Measurements from ENCODE around the gene MFAP4. TPM values are rescaled to one million over a fixed set of nuclear protein-coding genes. Genes with fewer than 3 reads are reported as not detected.

The MFAP4 gene
- total RNA-seq, 4 donors from 2014 or later = 79.0 to 170 (median 111) TPM

GRCh38 chr17:19338031-19338990, 48.7 kb downstream of the MFAP4 start:
- DNase-seq (ENCODE audit: low spot score) (no peak), ATAC-seq (ENCODE audit: low FRiP score) (no peak)
- no peak for TF ChIP-seq CTCF (IDR thresholded peaks at IDR 0.05)

- no peak for ATAC-seq (ENCODE audit: low FRiP score)
- TF ChIP-seq CTCF (IDR thresholded peaks at IDR 0.05) = no peak
- no peak for DNase-seq (ENCODE audit: low spot score)
Observed at GRCh38 chr17:19337712-19338023, 49.3 kb downstream of the MFAP4 start.

GRCh38 chr17:19336938-19337711, 49.9 kb downstream of the MFAP4 start:
- peak; percentile 20 for ATAC-seq (ENCODE audit: low FRiP score)
- no peak for DNase-seq (ENCODE audit: low spot score)
- TF ChIP-seq CTCF (IDR thresholded peaks at IDR 0.05) = peak in 1 of 3 donors; percentile 28

- no peak for TF ChIP-seq CTCF (IDR thresholded peaks at IDR 0.05)
- no peak for ATAC-seq (ENCODE audit: low FRiP score)
- no peak for DNase-seq (ENCODE audit: low spot score)
Observed at GRCh38 chr17:19335951-19336631, 50.9 kb downstream of the MFAP4 start.

GRCh38 chr17:19334331-19334730, 52.7 kb downstream of the MFAP4 start:
- DNase-seq (ENCODE audit: low spot score) (no peak), ATAC-seq (ENCODE audit: low FRiP score) (no peak)

More at GRCh38 chr17:19334331-19334730, 52.7 kb downstream of the MFAP4 start:
- no peak for TF ChIP-seq CTCF (IDR thresholded peaks at IDR 0.05)
